NCI-H2029 (cell line): ENCODE data around the gene SIPA1L3.
"Not testable (repeated sequence)": the region's sequence is repeated elsewhere in the genome, so short reads cannot be mapped to it uniquely, and the experiment has no call there.

Source experiments
- DNase-seq: peaks from one replicate; lab custom pipeline; 2025; lab: John Stamatoyannopoulos, UW

Gene SIPA1L3

GRCh38 chr19:37906869-37907734 lies at the start of gene SIPA1L3:
TSS of gene SIPA1L3 (plus strand) at chr19:37907208. CDS start at chr19:38081566, 174,358 bp downstream.
- DNase-seq: peak; percentile 96

GRCh38 chr19:37864501-37864900 lies 42.5 kb upstream of the SIPA1L3 start:
- DNase-seq: no peak

- not testable (repeated sequence) for DNase-seq
Observed at GRCh38 chr19:37865930-37866329, 41.1 kb upstream of the SIPA1L3 start.

GRCh38 chr19:37867831-37868230 lies 39.2 kb upstream of the SIPA1L3 start:
- DNase-seq: no peak

- no peak for DNase-seq
Observed at GRCh38 chr19:37869766-37870340, 37.2 kb upstream of the SIPA1L3 start.

GRCh38 chr19:37872383-37872782 lies 34.6 kb upstream of the SIPA1L3 start:
- DNase-seq: no peak

- peak; percentile 5 for DNase-seq
Observed at GRCh38 chr19:37874784-37875183, 32.2 kb upstream of the SIPA1L3 start.

- no peak for DNase-seq
Observed at GRCh38 chr19:37876032-37876431, 31.0 kb upstream of the SIPA1L3 start.

GRCh38 chr19:37877147-37877546 lies 29.9 kb upstream of the SIPA1L3 start:
- no peak for DNase-seq

- no peak for DNase-seq
Observed at GRCh38 chr19:37885392-37885791, 21.6 kb upstream of the SIPA1L3 start.

- DNase-seq: no peak
Observed at GRCh38 chr19:37886571-37886970, 20.4 kb upstream of the SIPA1L3 start.

GRCh38 chr19:37893845-37894575 lies 13.0 kb upstream of the SIPA1L3 start:
- no peak for DNase-seq

GRCh38 chr19:37896180-37896579 lies 10.8 kb upstream of the SIPA1L3 start:
- DNase-seq: no peak

- DNase-seq: no peak
Observed at GRCh38 chr19:37899453-37899852, 7.6 kb upstream of the SIPA1L3 start.

GRCh38 chr19:37899966-37900365 lies 7.0 kb upstream of the SIPA1L3 start:
- DNase-seq: no peak

- peak; percentile 87 for DNase-seq
Observed at GRCh38 chr19:37902668-37903067, 4.3 kb upstream of the SIPA1L3 start.

- no peak for DNase-seq
Observed at GRCh38 chr19:37903096-37903495, 3.9 kb upstream of the SIPA1L3 start.

GRCh38 chr19:37905946-37906868 lies 801 bp upstream of the SIPA1L3 start, which contains the start of gene WDR87:
TSS of gene WDR87 (minus strand) at chr19:37906594. CDS start at chr19:37898239, 8,355 bp downstream.
- DNase-seq: peak; percentile 45

GRCh38 chr19:37907735-37908455 lies 887 bp downstream of the SIPA1L3 start:
- DNase-seq: no peak

GRCh38 chr19:37909661-37910199 lies 2.7 kb downstream of the SIPA1L3 start:
- DNase-seq: no peak

GRCh38 chr19:37914908-37915307 lies 7.9 kb downstream of the SIPA1L3 start:
- peak; percentile 68 for DNase-seq
